Esophagus (tissue), 2 donors: ENCODE results near the gene GP1BA. TPM values are rescaled to one million over a fixed set of nuclear protein-coding genes. Genes with fewer than 3 reads are reported as not detected.

ENCODE experiments used
- H3K27ac ChIP-seq, 2 donors: one replicate each; pipeline ENCODE4 v1.5.1; 2013; ENCODE audit warnings: low read depth in 2 of 2, mild to moderate bottlenecking in 2 of 2, inconsistent platforms in 1 of 2, low read length in 1 of 2, moderate library complexity in 1 of 2
- H3K27me3 ChIP-seq, 2 donors: one replicate each; pipeline ENCODE4 v1.6.1; 2013; ENCODE audit warnings: low read length in 2 of 2, control low read depth in 1 of 2, mild to moderate bottlenecking in 1 of 2; ENCODE audit not compliant: insufficient read depth in 2 of 2, control insufficient read depth in 1 of 2
- H3K36me3 ChIP-seq, 2 donors: one replicate each; pipeline ENCODE4 v1.6.1; 2013; ENCODE audit warnings: low read length in 1 of 2; ENCODE audit not compliant: control insufficient read depth in 2 of 2, insufficient read depth in 2 of 2
- H3K4me1 ChIP-seq, 2 donors: one replicate each; pipeline ENCODE4 v1.6.1; 2013; ENCODE audit warnings: low read length in 1 of 2; ENCODE audit not compliant: control insufficient read depth in 2 of 2, insufficient read depth in 2 of 2
- H3K4me3 ChIP-seq, 2 donors: one replicate each; pipeline ENCODE4 v1.5.1; 2013; ENCODE audit warnings: low read length in 2 of 2, mild to moderate bottlenecking in 2 of 2, low read depth in 1 of 2, moderate library complexity in 1 of 2
- H3K9me3 ChIP-seq, 2 donors: one replicate each; pipeline ENCODE4 v1.6.1; 2013; ENCODE audit warnings: mild to moderate bottlenecking in 2 of 2, low read depth in 1 of 2, low read length in 1 of 2, moderate library complexity in 1 of 2; ENCODE audit not compliant: control insufficient read depth in 2 of 2, insufficient read depth in 1 of 2
- WGBS, 2 donors: extraction: QIAGEN DNeasy Blood & Tissue Kit; methylation state at CpG; one replicate each; pipeline ENCODE4 v1.1.7; 2013; 5-methylcytosine and 5-hydroxymethylcytosine counted together
- polyA plus RNA-seq, 2 donors: library from polyadenylated mRNA; stranded (reverse); fragments of 200-250 nt; gene quantifications; one replicate each; pipeline ENCODE4 v1.2.3, GENCODE V29; 2013
- donor health status: healthy with polysubstance abuse.
- donor health status: Bipolar disorder and iron deficiency.

Gene GP1BA
- polyA plus RNA-seq, 2 donors = 0.02 to 0.12 TPM

DNA sequence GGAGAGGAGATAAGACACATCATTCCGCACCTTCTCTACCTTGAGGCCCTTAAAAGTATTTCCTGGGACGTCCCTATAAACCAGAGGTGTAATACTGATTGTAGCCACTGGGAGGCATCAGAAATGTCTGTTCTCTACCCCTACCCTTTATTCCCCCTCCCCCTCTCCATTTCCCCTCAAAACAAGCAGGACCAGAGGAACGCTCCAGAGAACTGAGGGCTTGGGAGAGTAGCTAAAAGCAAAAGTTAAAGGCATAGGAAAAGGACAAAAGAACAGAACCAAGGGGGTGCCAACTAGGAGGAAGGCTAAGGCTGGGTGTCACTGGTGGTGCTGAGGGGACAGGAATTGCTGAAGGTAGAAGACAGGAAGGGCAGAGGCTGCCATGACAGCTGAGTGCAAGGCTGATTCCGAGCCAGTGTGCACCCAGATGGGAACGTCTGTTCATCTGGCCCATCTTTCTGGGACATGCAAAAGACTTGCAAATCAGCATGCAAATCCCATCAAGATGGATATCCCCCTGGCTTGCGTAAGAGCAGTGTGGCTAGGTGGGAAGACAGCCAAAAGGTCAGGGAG lies 48.7 kb downstream of the GP1BA start:
- H3K27ac ChIP-seq = no peak overlapping the region
- no peaks in the 10 kb centered on the region for H3K27me3 ChIP-seq
- 39 to 43% methylated on average over 6 of the region's 6 CpGs for WGBS, 2 donors
- H3K4me1 ChIP-seq = peaks cover 0 to 3% of the 10 kb centered on the region in 2 donors
- H3K36me3 ChIP-seq = peaks cover 13 to 32% of the 10 kb centered on the region in 2 donors
- H3K9me3 ChIP-seq = no peaks in the 10 kb centered on the region
- no peak overlapping the region for H3K4me3 ChIP-seq

DNA sequence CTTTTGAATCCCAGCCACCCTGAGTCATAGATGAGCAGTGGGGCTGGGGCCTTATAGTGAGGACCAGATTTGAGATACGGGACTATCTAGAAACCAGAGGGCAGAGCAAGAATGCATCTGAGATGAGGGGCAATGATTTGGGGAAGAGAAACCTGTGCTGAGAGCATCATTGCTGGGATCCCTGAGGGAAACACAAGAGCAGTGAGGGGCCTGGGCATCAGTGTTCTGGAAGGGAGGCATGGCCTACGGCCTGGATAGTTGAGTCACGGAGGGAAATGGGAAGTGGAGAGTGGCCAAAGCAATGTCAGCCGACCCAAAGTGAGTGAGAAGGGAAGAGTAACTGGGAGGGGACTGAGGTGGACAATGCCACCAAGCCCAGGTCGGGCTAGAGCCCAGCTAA lies 50.2 kb downstream of the GP1BA start:
- H3K4me3 ChIP-seq = no peak overlapping the region
- H3K4me1 ChIP-seq = peaks cover 0 to 3% of the 10 kb centered on the region in 2 donors
- peaks cover 13 to 28% of the 10 kb centered on the region in 2 donors for H3K36me3 ChIP-seq
- WGBS, 2 donors = 69 to 78% methylated on average over 5 of the region's 5 CpGs
- no peaks in the 10 kb centered on the region for H3K27me3 ChIP-seq
- H3K9me3 ChIP-seq = no peaks in the 10 kb centered on the region
- H3K27ac ChIP-seq = no peak overlapping the region

Other genes with a start within 250 kb of the GP1BA start
- gene PELP1, start 228.1 kb upstream of the GP1BA start, polyA plus RNA-seq = 10 to 100 TPM; 19.2 to 29.8 TPM
- 10 to 100 TPM; 10.6 TPM for gene ARRB2, start 221.6 kb upstream of the GP1BA start, polyA plus RNA-seq
- gene MED11, start 200.8 kb upstream of the GP1BA start, polyA plus RNA-seq = 10 to 100 TPM; 29.8 to 31.1 TPM
- under 1 TPM; 0.82 to 0.96 TPM for gene ZMYND15, start 192.4 kb upstream of the GP1BA start, polyA plus RNA-seq
- gene CXCL16, start 192.3 kb upstream of the GP1BA start, polyA plus RNA-seq = 10 to 100 TPM; 10.9 to 20.3 TPM
- gene TM4SF5, start 160.4 kb upstream of the GP1BA start, polyA plus RNA-seq = under 1 TPM in 1 of 2 donors, not detected in 1; 0.07 TPM
- gene VMO1, start 145.9 kb upstream of the GP1BA start, polyA plus RNA-seq = 1 to 10 TPM; 1.3 to 1.5 TPM
- under 1 TPM in 1 of 2 donors, not detected in 1; 0.38 TPM for gene GLTPD2, start 143.3 kb upstream of the GP1BA start, polyA plus RNA-seq
- gene PSMB6, start 136.1 kb upstream of the GP1BA start, polyA plus RNA-seq = 100 to 1,000 TPM; 110 to 248 TPM
- 10 to 100 TPM; 66.9 to 67.4 TPM for gene PLD2, start 125.1 kb upstream of the GP1BA start, polyA plus RNA-seq
- gene MINK1, start 98.9 kb upstream of the GP1BA start, polyA plus RNA-seq = 100 to 1,000 TPM in 1 of 2 donors, 10 to 100 TPM in 1; 86.1 to 161 TPM
- under 1 TPM; 0.58 to 0.71 TPM for gene C17orf107, start 32.7 kb upstream of the GP1BA start, polyA plus RNA-seq
- gene CHRNE, start 29.2 kb upstream of the GP1BA start, polyA plus RNA-seq = under 1 TPM; 0.16 to 0.47 TPM
- 10 to 100 TPM; 18.3 to 43.4 TPM for gene SLC25A11, start 7.8 kb downstream of the GP1BA start, polyA plus RNA-seq
- 100 to 1,000 TPM in 1 of 2 donors, 10 to 100 TPM in 1; 79.5 to 149 TPM for gene RNF167, start 8.0 kb downstream of the GP1BA start, polyA plus RNA-seq
- 100 to 1,000 TPM; 371 to 761 TPM for gene PFN1, start 16.3 kb downstream of the GP1BA start, polyA plus RNA-seq
- gene ENO3, start 18.8 kb downstream of the GP1BA start, polyA plus RNA-seq = 10 to 100 TPM in 1 of 2 donors, 1 to 10 TPM in 1; 1.7 to 10.8 TPM
- 10 to 100 TPM; 48.9 to 56.4 TPM for gene SPAG7, start 35.5 kb downstream of the GP1BA start, polyA plus RNA-seq
- gene CAMTA2, start 55.4 kb downstream of the GP1BA start, polyA plus RNA-seq = 10 to 100 TPM; 26.3 to 50.8 TPM
- 1 to 10 TPM in 1 of 2 donors, under 1 TPM in 1; 0.67 to 1.2 TPM for gene INCA1, start 65.2 kb downstream of the GP1BA start, polyA plus RNA-seq
- 10 to 100 TPM; 64.7 to 71.6 TPM for gene KIF1C, start 65.7 kb downstream of the GP1BA start, polyA plus RNA-seq
- 1 to 10 TPM in 1 of 2 donors, under 1 TPM in 1; 0.92 to 3.1 TPM for gene SLC52A1, start 103.1 kb downstream of the GP1BA start, polyA plus RNA-seq
- gene ZFP3, start 146.2 kb downstream of the GP1BA start, polyA plus RNA-seq = 1 to 10 TPM; 1.5 to 1.8 TPM
- gene ZNF232, start 179.6 kb downstream of the GP1BA start, polyA plus RNA-seq = 1 to 10 TPM; 4.3 to 5.8 TPM
- under 1 TPM; 0.02 to 0.04 TPM for gene USP6, start 183.8 kb downstream of the GP1BA start, polyA plus RNA-seq